NCI-H774 (cell line): ENCODE data around the gene CDC16.
"Not testable (repeated sequence)": the region's sequence is repeated elsewhere in the genome, so short reads cannot be mapped to it uniquely, and the experiment has no call there.

Experiments
- DNase-seq: peaks from one replicate; lab custom pipeline; 2025; lab: John Stamatoyannopoulos, UW

CDC16 gene

DNA sequence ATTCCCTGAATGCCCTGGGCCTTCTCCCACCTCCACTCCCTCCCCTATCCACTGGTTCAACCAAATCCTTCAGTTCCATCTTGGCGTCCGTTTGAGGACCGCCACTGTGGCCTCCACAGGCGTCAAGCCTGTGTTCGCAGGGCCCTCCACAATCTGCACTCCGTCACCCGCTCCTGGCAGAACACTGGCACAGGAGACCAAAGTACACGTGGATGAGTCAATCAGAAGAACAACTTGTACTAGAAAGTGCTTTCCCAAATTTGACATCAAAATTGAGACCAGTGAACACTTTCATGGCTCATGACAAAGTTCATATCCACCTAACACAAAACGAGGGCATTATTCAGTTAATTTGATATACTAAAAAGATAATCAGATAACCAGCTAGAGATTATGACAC, 6.5 kb upstream of the CDC16 start:
- DNase-seq, result no peak

DNA sequence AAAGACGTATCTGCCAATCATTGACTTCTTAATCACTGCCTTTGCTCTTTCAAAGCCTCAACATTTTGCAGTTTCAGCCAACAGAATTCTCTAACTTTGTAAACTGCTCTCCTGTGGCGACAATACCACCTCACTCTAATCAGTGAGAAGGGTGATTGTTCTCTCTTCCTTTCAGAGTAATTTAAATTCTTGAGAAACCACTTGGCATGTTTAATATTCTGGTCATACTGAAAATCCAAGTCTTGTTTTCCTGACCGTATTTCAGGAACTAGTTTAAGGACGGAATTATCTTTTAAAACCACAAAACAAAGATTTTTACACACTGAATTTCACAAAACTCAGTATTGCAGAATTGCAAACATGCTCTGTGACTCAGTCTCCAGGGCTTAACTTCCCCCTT, 5.2 kb upstream of the CDC16 start:
- no peak for DNase-seq

DNA sequence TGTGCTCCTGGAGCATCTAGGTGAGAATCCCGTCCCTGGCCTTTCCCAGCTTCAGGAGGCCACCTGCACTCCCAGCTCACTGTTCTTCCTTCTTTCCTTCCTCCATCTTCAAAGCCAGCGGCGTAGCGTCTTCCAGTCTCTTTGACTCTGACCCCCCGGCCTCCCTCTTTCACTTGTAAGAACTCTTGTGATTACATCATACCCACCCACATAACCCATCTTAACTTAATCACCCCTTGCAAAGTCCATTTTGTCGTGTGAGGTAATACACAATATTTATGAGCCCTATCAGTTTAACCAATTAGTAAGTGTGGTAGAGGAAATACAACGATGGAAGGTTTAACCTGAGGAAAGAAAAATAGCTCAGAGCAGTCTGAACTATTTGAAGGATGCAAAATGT, 4.6 kb upstream of the CDC16 start:
- DNase-seq, result no peak

DNA sequence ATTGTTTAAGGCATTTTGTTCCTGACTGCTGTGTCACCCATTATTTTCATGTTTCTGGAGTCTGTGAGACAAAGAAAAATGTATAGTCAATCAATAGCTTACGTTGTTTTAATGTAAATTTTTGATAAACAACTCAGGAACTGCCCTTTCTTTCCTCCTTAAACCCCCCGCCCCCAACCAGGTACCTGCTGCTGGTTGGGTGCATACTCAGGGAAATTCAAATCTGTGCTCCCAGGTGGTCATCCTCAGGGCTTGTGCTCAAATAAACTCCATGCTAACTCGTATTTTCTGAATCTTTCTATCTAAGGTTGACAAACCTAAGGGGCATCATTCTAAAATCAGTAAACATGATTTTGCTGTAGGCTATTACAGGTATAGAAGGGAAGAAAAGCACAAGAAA, 4.1 kb upstream of the CDC16 start:
- DNase-seq, result no peak

DNA sequence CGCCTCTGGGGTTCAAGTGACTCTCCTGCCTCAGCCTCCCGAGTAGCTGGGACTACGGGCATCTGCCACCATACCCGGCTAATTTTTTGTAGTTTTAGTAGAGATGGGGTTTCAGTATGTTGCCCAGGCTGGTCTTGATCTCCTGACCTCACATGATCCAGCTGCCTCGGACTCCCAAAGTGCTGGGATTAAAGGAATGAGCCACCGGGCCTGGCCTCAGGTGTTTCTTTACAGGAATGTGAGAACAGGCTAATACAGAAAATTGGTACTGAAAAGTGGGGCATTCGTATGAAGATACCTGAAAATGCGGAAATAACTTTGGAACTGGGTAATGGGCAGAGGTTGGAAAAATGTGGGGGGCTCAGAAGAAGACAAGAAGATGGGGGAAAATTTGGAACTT, 2.8 kb upstream of the CDC16 start:
- DNase-seq, result no peak

DNA sequence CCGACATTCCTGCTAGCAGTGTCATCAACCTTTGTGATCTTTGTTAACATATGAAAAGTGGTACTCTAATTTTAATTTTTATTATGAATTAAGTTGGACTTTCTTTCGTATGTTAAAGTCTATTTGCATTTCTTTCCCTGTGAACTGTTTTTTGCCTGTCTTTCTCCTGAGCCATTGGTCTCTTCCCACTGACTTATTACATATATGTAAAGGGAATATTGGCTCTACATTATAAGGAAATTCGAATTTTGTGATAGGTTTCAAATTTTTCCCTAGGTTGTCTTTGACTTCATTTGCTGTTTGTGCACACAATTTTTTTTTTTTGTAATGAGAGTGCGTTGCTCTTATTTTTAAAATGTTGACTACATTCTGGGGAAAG, 442 bp upstream of the CDC16 start:
- DNase-seq, result no peak

DNA sequence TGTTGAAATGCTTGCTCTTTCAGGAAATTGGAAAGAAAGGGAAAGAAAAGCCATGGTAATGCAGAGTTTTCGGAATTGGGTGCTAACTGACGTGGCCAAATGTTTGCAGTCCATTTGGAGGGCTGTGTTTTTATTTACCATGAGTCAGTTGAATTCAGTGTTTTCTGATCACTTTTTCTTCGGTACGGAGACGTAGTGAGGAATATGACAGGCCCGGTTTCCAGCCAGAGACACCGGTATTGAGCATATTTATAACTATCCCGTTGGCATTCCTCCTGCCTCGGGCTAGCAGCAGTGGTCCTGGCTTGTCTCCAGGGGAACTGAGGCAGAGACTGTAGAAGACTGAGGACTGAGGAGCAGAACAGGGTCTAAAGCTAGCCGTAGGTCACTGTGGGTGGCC, 1.0 kb downstream of the CDC16 start:
- no peak for DNase-seq

DNA sequence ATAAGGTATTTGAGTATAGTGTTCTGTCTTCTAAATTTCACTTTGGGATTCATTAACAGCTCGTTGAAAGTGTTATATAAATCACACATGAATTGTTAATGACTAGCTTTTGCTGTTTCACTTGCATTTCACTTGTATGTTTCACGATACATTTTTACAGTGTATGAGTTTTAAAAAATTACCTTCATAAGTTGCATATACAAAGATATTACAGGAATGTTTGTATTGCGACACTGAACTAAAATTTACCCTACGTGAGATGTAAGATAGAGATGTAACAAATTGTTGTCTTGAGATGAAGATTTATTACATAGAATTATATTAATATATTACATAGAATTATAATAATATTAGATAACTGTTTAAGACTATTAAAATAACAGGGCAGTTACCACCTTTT, 1.5 kb downstream of the CDC16 start:
- DNase-seq, result no peak

DNA sequence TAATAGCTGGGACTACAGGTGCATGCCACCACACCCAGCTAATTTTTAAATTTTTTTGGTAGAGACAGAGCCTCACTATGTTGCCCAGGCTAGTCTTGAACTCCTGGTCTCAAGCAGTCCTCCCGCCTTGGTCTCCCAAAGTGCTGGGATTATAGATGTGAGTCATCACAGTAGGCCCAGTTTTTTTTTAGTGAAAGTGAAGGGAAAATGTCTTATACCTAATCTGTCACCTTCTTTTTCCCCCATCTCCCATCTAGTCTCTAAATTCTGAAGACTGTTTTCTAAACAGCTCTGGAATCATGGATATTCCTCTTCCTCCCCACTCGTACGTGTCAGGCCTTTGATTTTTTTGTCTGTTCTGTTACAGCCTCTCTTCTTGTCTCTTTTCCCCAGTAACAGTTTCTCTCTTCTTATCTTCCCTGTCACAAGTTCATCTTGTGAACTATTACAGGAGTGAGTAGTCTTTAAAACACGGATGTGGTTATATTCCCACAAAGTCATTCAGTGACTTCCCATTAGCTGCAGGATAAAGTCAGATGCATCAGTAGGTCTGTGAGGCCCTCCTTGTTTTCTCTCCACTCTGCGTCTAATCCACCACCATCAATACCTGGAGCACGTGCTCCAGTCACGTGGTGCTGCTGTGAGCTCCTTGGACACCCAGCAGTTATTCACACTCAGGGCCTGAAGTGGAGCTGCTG, 2.9 kb downstream of the CDC16 start:
- DNase-seq, result no peak

DNA sequence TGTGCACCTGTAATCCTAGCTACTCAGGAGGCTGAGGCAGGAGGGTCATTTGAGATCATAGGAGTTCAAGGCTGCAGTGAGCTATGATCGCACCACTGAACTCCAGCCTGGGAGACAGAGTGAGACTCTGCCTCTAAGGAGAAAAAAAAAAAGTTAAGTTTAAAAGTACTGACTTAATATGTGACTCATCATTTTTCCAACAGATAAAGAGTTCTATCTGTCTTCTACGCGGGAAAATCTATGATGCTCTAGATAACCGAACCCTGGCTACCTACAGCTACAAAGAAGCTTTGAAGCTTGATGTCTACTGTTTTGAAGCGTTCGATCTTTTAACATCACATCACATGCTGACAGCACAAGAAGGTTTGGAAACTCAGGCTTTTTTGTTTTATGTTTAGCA, 7.2 kb downstream of the CDC16 start:
- DNase-seq, result no peak

DNA sequence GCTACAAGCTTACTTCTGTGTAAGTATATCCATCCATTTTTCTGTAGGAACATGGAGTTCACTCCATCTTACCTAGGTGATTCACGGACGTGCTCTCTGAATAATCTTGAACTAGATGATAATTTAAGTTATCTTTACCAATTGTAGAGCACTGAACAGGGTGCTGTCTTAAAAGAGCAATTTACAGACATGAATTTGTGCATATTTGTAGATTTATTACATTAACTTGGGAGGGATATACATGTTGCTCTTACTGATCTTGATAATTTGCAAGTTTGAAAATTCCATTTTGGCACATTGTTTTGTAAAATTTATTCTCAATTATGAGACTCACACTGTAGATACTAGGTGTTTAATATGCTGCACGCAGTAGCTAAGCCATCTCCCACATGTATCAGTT, 9.3 kb downstream of the CDC16 start:
- DNase-seq, result no peak

DNA sequence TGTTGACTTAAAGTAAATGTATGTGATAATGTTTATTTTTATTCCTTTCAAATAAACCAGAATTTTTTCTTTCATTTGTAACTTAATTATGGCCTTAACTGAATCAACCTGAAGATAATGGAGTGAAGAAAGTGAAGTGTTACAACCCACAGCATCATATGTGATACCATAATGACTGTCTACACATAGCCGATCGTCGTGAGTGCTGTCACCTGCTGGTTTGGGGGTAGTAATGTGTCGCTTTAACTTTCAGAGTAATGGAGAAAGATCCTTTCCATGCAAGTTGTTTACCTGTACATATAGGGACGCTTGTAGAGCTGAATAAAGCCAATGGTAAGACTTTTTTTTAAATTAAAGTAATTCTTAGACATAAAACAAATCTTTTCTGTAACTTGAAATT, 9.9 kb downstream of the CDC16 start:
- no peak for DNase-seq

DNA sequence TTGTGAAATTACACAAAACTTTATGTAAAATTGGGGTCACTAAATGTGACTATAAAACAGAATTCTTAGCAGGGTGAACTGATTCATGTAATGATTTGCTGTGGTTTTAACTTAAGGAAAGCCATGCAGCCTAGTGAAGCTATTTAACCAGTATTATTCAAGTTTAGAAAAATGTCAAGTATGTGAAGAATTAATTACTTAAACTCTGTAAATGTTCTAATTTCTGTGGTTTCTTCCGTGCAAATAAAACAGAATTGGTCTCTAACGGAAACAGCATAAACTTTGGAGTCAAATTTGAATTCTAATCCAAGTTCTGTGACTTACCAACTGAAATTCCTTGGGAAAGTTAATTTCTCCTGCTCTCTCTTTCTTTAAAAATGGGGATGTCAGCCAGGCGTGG, 13.3 kb downstream of the CDC16 start:
- no peak for DNase-seq

DNA sequence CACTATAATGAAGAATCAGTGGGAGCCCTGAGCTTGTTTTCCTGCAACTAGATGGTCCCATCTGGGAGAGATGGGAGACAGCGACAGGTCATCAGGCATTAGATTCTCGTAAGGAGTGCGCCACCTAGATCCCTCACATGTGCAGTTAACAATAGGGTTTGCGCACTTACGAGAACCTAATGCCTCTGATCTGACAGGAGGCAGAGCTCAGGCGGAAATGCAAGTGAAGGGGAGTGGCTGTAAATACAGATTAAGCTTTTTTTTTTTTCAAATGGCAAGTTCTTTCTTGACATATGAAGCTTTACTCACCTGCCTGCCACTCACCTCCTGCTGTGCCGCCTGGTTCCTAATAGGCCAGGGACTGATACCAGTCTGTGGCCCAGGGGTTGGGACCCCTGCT, 14.4 kb downstream of the CDC16 start:
- peak; percentile 82 for DNase-seq

DNA sequence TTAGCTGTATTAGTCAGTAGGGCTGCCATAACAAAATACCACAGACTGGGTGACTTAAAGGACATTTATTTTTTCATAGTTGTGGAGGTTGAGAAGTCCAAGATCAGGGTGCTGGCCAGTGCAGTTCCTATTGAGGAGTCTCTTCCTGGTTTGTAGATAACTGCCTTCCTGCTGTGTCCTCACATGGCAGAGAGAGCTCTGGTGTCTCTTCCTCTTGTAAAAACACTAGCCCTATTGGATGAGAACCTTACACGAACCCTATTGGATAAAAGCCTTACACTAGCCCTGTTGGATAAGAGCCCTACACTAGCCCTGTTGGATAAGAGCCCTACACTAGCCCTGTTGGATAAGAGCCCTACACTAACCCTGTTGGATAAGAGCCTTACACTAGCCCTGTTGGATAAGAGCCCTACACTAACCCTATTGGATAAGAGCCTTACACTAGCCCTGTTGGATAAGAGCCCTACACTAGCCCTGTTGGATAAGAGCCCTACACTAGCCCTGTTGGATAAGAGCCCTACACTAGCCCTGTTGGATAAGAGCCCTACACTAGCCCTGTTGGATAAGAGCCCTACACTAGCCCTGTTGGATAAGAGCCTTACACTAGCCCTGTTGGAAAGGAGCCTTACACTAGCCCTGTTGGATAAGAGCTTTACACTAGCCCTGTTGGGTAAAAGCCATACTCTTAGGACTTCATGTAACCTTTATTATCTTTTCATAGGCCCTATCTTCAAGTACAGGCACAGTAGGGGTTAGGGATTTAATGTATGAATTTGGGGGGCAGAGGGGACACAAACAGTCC, 17.1 kb downstream of the CDC16 start:
- DNase-seq, result not testable (repeated sequence)

DNA sequence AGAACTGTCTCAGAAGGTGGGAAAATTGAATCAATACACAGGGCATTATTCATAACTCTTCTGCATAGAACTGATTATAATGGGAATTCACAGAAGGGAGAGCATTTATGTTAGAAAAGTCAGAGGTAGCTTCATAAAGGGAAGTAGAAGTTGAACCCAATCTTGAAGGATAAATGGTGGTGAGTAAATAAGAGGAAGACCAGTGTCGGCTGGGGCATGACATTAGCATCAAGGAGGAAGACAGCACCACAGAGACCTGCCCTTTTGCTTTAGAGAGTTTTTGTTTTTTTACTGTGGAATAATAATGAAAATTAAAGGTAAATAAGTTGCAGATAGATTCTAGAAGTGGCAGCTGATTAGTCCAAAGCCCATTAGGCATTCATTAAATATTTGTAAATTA, 21.9 kb downstream of the CDC16 start:
- DNase-seq, result no peak

DNA sequence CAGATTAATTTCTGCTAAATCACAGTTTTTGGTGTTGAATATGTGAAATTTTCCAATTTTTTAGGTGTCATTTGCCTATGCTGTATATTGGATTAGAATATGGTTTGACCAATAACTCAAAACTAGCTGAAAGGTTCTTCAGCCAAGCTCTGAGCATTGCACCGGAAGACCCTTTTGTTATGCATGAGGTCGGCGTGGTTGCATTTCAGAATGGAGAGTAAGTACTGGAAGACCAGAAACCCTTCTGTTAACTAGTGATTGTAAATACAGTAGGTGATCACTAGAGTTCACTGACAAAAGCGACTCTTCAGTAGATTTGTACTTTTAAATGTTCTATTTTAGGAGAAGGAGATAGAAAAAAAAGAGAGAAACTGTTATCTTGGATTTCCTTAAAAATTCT, 22.3 kb downstream of the CDC16 start:
- no peak for DNase-seq

DNA sequence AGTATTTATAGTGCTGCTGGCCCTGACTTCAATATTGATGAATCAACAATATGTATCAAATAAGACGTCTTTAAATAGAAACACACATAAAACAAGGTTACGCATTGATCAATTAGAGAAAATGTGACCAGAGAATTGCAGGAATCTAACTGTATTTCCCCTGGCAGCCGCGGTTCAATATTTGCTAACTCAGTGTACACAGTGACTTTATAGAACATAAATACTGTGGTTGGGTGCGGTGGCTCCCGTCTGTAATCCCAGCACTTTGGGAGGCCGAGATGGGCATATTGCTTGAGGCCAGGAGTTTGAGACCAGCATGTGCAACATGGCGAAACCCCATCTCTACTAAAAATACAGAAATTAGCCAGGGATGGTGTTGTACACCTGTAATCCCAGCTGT, 23.9 kb downstream of the CDC16 start:
- peak; percentile 69 for DNase-seq

DNA sequence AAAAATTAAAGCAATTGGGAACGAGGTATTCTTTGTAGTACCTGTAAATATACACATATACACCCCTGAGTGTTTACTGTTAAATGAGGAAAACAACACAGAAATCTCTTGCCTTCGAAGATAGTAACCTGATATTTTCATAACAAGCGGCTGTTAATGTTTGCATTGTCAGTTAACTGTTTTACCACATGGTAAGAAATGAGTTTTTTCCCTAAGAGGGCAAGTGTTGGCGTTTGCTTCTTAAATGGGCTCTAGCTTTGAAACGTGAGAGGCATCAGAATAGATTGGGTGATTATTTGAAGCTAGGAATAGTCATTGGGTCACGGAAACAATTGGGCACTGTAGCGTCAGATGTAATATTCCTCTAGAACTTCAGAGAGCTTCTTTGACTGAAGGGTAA, 24.7 kb downstream of the CDC16 start:
- DNase-seq, result peak; percentile 73

DNA sequence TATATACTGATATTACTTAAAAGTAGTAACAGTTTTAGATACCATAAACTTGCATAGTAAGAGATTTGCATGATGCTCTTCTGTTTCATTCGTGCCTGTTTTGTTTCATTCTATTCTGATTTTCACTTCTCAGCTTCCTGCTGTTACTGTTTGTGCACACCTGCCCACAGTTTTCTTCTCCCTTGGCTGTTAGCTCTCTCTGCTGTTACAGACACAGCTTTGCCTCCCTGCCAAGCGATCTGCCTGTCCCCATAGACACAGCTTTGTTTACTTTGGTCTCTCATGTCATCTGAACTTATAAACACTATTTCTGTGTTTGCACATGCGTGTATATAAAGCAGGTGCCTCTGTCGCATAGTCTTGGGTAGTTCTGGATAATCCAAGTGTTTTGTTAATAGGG, 25.3 kb downstream of the CDC16 start:
- DNase-seq, result peak; percentile 97

DNA sequence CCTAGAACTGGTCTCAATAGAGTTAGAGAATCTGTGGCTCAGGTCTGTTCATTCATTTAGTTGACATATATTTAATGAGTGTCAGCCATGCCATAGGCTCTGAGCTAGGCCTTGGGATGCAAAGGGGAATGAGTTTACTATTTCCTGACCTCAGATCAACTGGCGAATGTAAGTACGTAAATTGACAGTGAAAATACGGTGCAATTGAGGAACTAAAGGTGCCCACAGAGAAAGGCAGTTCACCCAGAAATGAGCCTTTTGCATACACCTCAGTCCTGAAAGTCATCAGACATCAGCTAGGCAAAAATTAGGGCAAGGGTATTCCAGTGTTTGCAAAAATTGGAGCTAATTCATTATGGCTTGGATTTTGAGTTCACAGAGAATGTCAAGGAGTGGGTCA, 26.1 kb downstream of the CDC16 start:
- no peak for DNase-seq

DNA sequence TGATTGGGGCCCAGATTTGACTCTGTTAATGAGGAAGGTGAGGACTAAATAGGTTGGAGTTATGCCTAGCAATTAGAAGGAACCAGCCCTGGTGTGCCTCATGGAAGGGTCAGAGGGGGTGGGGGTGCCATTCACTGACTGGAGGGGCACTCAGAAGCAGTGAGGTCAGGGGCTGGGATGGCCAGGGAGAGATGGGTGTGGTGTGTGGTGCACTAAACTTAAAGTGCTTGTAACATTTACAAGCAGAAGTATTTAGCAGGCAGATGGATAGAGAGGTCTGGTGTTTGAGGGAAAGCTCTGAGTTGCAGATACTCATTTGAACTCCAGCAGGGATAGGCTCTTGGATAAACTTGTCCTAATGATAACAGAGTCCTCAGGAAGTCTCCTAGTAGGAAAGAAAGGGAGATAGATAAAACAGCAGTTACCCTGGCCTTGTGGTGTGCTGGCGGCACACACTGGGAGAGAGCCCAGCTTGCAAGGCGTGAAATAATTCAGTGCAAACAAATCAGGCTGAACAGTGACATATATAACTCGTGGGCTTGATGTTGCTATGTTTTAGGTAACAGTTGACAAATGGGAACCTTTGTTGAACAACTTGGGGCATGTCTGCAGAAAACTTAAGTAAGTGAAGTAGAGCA, 26.8 kb downstream of the CDC16 start:
- no peak for DNase-seq

DNA sequence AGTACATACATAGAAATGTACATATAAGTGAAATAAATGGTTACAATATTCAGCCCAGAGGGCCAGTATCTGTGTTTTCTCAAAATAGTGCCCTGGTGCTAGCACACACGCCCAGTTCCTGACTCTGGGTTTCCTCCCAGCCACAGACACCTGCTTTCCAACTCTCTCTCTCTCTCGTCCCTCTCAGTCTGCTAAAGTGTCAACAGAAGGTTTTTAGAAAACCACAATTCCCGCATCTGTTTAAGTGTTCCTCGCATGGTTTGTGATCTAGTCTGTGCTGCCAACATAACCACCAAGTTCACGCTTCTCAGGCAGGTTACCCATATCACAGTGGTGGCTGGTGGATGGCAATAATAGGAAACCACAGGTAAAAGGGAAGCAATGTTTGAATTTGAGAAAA, 28.9 kb downstream of the CDC16 start:
- no peak for DNase-seq
